GM18861 (cell line): ENCODE results near the gene ASB2.

ENCODE experiments used
- ATAC-seq: cut with Tn5 transposase; IDR thresholded peaks from one replicate; pipeline ENCODE4 v1.9.1; 2021; ENCODE audit not compliant: unreplicated experiment

ASB2 gene, protein sequence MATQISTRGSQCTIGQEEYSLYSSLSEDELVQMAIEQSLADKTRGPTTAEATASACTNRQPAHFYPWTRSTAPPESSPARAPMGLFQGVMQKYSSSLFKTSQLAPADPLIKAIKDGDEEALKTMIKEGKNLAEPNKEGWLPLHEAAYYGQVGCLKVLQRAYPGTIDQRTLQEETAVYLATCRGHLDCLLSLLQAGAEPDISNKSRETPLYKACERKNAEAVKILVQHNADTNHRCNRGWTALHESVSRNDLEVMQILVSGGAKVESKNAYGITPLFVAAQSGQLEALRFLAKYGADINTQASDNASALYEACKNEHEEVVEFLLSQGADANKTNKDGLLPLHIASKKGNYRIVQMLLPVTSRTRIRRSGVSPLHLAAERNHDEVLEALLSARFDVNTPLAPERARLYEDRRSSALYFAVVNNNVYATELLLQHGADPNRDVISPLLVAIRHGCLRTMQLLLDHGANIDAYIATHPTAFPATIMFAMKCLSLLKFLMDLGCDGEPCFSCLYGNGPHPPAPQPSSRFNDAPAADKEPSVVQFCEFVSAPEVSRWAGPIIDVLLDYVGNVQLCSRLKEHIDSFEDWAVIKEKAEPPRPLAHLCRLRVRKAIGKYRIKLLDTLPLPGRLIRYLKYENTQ

GRCh38 chr14:93976477-93977057 lies at the start of gene ASB2:
Gene ASB2, minus strand, starts transcription at chr14:93976570. Its CDS starts 12,031 bp downstream, at chr14:93964539.
- peak; percentile 3 for ATAC-seq

- ATAC-seq, result no peak
Measured at GRCh38 chr14:94025720-94026119, 49.4 kb upstream of the ASB2 start.

- no peak for ATAC-seq
Measured at GRCh38 chr14:94024549-94024948, 48.2 kb upstream of the ASB2 start.

DNA sequence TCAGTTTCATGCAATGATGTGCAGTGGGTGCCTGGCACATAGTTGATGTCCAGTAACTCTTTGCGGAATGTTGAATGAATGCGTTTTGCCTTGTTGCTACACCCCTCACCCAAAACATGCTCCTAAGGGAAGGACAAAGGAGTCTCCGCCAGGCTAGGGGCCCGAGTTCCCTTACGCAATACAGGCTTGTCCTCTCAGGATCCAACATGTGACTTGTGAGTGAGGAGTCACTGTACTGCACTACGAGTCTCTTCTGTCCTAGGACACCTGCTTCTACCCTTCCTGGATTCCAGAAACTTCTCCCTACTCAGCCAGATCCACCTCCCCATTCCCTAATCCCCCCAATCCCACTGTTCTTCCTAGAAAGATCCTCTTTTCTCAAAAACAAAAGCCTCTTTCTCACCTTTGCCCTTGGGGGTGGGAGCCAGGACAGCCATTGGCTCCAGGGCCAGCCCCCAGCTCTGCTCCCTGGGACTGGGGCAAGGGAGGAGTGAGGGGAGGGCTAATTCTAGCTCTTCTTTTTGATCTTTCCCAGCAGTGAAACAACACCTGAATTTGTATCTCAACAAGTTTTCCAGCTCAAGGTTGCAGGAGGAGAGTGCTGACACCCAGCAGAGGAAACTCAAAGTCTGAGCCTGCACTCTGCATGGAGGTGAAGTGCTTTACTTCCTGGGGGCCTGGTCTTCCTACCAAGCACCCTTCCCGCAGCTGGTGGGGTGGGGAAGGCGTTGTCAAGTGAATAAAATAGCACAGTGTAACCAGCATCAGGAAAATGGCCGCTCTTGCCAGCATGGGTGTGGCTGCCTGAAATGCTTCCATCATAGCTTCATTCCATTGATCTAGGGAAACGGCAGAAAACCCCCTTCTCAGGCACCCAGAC lies 46.4 kb upstream of the ASB2 start:
- ATAC-seq, result no peak

GRCh38 chr14:94021416-94022157 lies 45.2 kb upstream of the ASB2 start:
- no peak for ATAC-seq

- ATAC-seq, result no peak
Measured at GRCh38 chr14:94021001-94021400, 44.6 kb upstream of the ASB2 start.

DNA sequence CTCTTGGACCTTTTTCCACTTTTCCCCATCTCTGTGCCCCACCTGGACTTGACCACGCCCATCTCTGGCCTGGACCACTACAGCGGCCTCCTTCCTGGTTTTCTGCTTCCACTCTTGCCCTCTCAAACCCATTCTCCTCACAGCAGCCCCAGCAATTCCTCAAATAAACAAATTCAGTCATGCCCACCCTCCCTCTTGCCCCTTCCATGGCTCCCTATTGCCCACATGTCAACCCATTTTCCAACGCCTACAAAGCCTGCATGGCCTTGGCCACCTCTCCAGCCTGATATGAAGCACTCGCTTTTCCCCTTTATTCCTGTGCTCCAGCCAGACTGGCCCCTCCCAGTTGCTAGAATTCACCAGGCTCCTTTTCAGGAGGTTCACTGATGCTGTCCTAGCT lies 43.9 kb upstream of the ASB2 start:
- no peak for ATAC-seq

GRCh38 chr14:94019329-94019728 lies 43.0 kb upstream of the ASB2 start:
- no peak for ATAC-seq

- no peak for ATAC-seq
Measured at GRCh38 chr14:94018308-94018707, 41.9 kb upstream of the ASB2 start.

GRCh38 chr14:94016446-94016976 lies 40.1 kb upstream of the ASB2 start:
- no peak for ATAC-seq

GRCh38 chr14:94015223-94015622 lies 38.9 kb upstream of the ASB2 start:
- ATAC-seq, result no peak

GRCh38 chr14:94014382-94014781 lies 38.0 kb upstream of the ASB2 start:
- ATAC-seq, result no peak

GRCh38 chr14:94011795-94012194 lies 35.4 kb upstream of the ASB2 start:
- ATAC-seq, result no peak

DNA sequence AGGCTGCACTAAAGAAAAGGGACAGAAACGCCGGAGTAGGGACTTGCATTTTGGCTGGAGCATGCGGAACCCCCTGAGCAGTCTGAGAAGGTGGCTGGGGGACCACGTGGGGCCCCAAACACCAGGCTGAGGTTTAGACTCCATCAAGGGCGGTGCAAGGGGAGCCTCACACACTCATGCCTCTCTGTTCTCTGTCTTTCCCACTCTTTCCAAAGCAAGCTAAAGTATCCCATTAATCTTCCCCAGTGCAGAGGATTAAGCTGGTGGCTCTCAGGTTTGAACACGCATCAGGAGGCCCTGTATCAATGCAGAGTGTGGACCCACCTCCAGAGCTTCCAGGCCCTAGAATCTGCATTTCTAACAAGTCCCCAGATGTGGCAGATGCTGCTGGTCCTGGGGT lies 34.3 kb upstream of the ASB2 start:
- ATAC-seq, result no peak

DNA sequence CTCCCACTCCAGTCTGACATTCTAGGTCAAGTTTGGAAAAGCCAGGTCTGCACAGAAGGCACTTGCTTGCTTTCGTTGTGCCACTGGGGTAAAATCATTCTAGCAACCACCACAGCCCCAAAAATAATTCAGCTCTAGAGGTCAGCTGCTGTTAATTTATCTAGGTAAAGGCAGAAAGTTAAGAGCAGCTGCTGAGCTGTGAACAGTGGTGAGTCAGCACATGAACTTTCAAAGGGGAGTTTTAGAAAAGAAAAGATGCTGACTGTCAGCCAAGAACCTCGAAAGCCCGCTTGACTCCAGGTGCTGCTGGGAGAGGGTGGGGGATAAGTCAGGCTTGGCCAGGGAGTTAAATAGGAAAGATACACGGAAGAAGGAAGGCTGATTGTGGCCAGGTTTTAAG lies 33.4 kb upstream of the ASB2 start:
- no peak for ATAC-seq

DNA sequence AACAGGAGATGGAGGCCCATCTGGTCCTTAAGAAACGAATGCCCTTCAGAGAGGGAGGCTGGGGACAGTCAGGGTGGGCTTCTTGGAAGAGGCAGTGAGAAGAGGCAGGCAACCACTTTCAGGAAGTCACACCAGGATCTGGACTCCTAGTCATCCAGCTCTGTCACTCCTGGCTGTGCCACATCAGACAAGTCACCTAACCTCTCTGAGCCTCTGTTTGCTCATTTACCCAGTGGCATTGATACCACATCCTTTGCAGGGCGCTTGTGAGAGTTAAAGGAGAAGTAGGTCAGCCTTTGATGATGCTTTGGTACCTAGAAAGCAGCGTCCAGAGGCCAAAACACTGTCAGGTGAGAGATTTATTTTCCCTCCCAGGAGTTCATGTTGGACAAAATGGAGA lies 31.9 kb upstream of the ASB2 start:
- no peak for ATAC-seq

GRCh38 chr14:94005324-94006073 lies 29.1 kb upstream of the ASB2 start:
- ATAC-seq, result no peak

DNA sequence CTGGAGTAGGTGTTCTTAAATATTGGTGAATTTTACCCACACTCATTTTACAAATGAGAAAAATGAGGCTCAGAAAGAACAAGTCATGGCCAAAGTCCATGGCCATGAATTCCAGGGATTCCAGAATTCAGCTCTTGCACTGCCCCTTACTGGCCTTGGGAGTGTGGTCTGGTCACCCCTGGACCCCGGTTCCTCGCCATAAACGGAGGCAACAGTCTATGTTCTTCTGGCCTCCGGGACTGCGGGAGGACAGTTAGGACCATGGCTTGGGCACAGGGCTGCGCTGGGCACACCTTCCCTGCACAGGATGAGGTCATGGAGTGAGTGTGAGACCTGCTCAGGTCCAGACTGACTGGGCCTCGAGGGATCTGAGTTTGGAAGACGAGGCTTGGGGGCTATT lies 27.6 kb upstream of the ASB2 start:
- no peak for ATAC-seq

GRCh38 chr14:94003397-94003796 lies 27.0 kb upstream of the ASB2 start:
- no peak for ATAC-seq
